ENCODE results near the gene KRTAP10-12.
"Not testable (repeated sequence)": the region's sequence is repeated elsewhere in the genome, so short reads cannot be mapped to it uniquely, and the experiment has no call there.

Gene KRTAP10-12

GRCh38 chr21:44684077-44684476 lies 12.9 kb upstream of the KRTAP10-12 start:
- no peak for TF ChIP-seq CTCF (IDR thresholded peaks at IDR 0.05; ENCODE audit: low read depth, low read length)
- TF ChIP-seq EZH2phosphoT487 (IDR thresholded peaks at IDR 0.05; ENCODE audit: low read depth): no peak
- no peak overlapping the region for H3K4me2 ChIP-seq (ENCODE audit: low read length)
- no peaks in the 10 kb centered on the region for H4K20me1 ChIP-seq (ENCODE audit: insufficient read depth, low read length)
- H3K4me1 ChIP-seq (ENCODE audit: low read length): no peaks in the 10 kb centered on the region
- H3K4me3 ChIP-seq (ENCODE audit: low read length): no peak overlapping the region
- H2AFZ ChIP-seq (ENCODE audit: low read depth, low read length): no peak overlapping the region
- H3K27ac ChIP-seq (ENCODE audit: low read length): no peak overlapping the region
- H3K27me3 ChIP-seq (ENCODE audit: low read depth, low read length): no peaks in the 10 kb centered on the region
- H3K9ac ChIP-seq (ENCODE audit: low read length): no peak overlapping the region
- no peaks in the 10 kb centered on the region for H3K36me3 ChIP-seq (replicated peaks; ENCODE audit: low read depth, low read length)
- no peaks in the 10 kb centered on the region for H3K79me2 ChIP-seq (ENCODE audit: low read length)
- no peaks in the 10 kb centered on the region for H3K9me3 ChIP-seq (ENCODE audit: insufficient read depth, low read length)

GRCh38 chr21:44684483-44684882 lies 12.5 kb upstream of the KRTAP10-12 start:
- H2AFZ ChIP-seq (ENCODE audit: low read depth, low read length): no peak overlapping the region

GRCh38 chr21:44685050-44685449 lies 11.9 kb upstream of the KRTAP10-12 start:
- H3K4me2 ChIP-seq (ENCODE audit: low read length); H3K4me1 ChIP-seq (ENCODE audit: low read length); H2AFZ ChIP-seq (ENCODE audit: low read depth, low read length); H4K20me1 ChIP-seq (ENCODE audit: insufficient read depth, low read length); H3K27ac ChIP-seq (ENCODE audit: low read length); H3K36me3 ChIP-seq (replicated peaks; ENCODE audit: low read depth, low read length); H3K27me3 ChIP-seq (ENCODE audit: low read depth, low read length); H3K4me3 ChIP-seq (ENCODE audit: low read length); H3K9me3 ChIP-seq (ENCODE audit: insufficient read depth, low read length); H3K79me2 ChIP-seq (ENCODE audit: low read length); H3K9ac ChIP-seq (ENCODE audit: low read length): not testable (repeated sequence)

More at GRCh38 chr21:44684483-44684882, 12.5 kb upstream of the KRTAP10-12 start:
- Histone ChIP-seq H3K4me3 (ENCODE audit: low read length) (no peak overlapping the region), H3K9me3 (ENCODE audit: insufficient read depth, low read length) (no peaks in the 10 kb centered on the region), H3K4me1 (ENCODE audit: low read length) (no peaks in the 10 kb centered on the region), H3K4me2 (ENCODE audit: low read length) (no peak overlapping the region), H3K36me3 (replicated peaks; ENCODE audit: low read depth, low read length) (no peaks in the 10 kb centered on the region), H3K79me2 (ENCODE audit: low read length) (no peaks in the 10 kb centered on the region), H3K27me3 (ENCODE audit: low read depth, low read length) (no peaks in the 10 kb centered on the region), H3K27ac (ENCODE audit: low read length) (no peak overlapping the region), H4K20me1 (ENCODE audit: insufficient read depth, low read length) (no peaks in the 10 kb centered on the region), H3K9ac (ENCODE audit: low read length) (no peak overlapping the region)
- TF ChIP-seq EZH2phosphoT487 (IDR thresholded peaks at IDR 0.05; ENCODE audit: low read depth): no peak
- TF ChIP-seq CTCF (IDR thresholded peaks at IDR 0.05; ENCODE audit: low read depth, low read length): no peak

- Histone ChIP-seq H3K27me3 (ENCODE audit: low read depth, low read length) (no peaks in the 10 kb centered on the region), H4K20me1 (ENCODE audit: insufficient read depth, low read length) (no peaks in the 10 kb centered on the region), H2AFZ (ENCODE audit: low read depth, low read length) (no peak overlapping the region), H3K27ac (ENCODE audit: low read length) (no peak overlapping the region), H3K4me1 (ENCODE audit: low read length) (no peaks in the 10 kb centered on the region), H3K4me2 (ENCODE audit: low read length) (no peak overlapping the region), H3K36me3 (replicated peaks; ENCODE audit: low read depth, low read length) (no peaks in the 10 kb centered on the region), H3K9me3 (ENCODE audit: insufficient read depth, low read length) (no peaks in the 10 kb centered on the region), H3K4me3 (ENCODE audit: low read length) (no peak overlapping the region), H3K79me2 (ENCODE audit: low read length) (no peaks in the 10 kb centered on the region), H3K9ac (ENCODE audit: low read length) (no peak overlapping the region)
- TF ChIP-seq CTCF (IDR thresholded peaks at IDR 0.05; ENCODE audit: low read depth, low read length) (no peak), EZH2phosphoT487 (IDR thresholded peaks at IDR 0.05; ENCODE audit: low read depth) (no peak)
These were observed 10.8 kb upstream of the KRTAP10-12 start for GRCh38 chr21:44686000-44686781.
